HepG2 (cell line): Measurements from ENCODE around the gene MICB. TPM values are rescaled to one million over a fixed set of nuclear protein-coding genes. Genes with fewer than 3 reads are reported as not detected.

Experiments used
- ATAC-seq: fragments of 200-7000 bp; cut with Tn5 transposase; 3 replicates; pipeline ENCODE4 v1.9.1; 2020; ENCODE audit warnings: mild to moderate bottlenecking, moderate library complexity
- BruUV-seq: library from RNA; stranded (reverse); fragments of 400-500 nt; replicated peaks from 2 replicates; lab custom pipeline; 2021; lab: Mats Ljungman, UMichigan
- CTCF ChIA-PET: fragments of 300-600 bp; formaldehyde crosslinking; extraction: SDS; loops from one replicate; lab custom pipeline; 2021; ENCODE audit warnings: low total read pairs, inconsistent platforms, low intra/inter-chr PET ratio; lab: Yijun Ruan, JAX
- POLR2A ChIA-PET: fragments of 350-600 bp; sonication (Branson Sonifier 250); formaldehyde crosslinking; loops from one replicate; lab custom pipeline; 2020; ENCODE audit warnings: antibody characterized with exemption, inconsistent platforms; lab: Yijun Ruan, JAX
- DNase-seq: peaks from one replicate; pipeline ENCODE4 v3.0.0-alpha.2; 2015; ENCODE audit warnings: low spot score
- FAIRE-seq: peaks from 3 replicates; lab custom pipeline; 2011; peaks lifted over from hg19 to GRCh38; lab: Jason Lieb, UNC
- H2AFZ ChIP-seq: one replicate; pipeline ENCODE4 v1.6.1; 2011; ENCODE audit warnings: low read length, inconsistent platforms
- H3K27ac ChIP-seq: fragments of 300-600 bp; 3 replicates; pipeline ENCODE4 v1.8.0; 2011; ENCODE audit warnings: mixed run types, mild to moderate bottlenecking, mixed read lengths, low read length, inconsistent platforms; ENCODE audit not compliant: insufficient read depth; ENCODE audit errors: extremely low read length
- H3K27me3 ChIP-seq, 2 experiments: fragments of 200-600 bp in 1 of 2; 2 replicates in 1 of 2; 3 replicates in 1 of 2; pipeline versions ENCODE4 v1.6.0 to v1.8.0; 2011; ENCODE audit warnings: low read length in 2 of 2, mild to moderate bottlenecking in 2 of 2, moderate library complexity in 2 of 2, inconsistent platforms in 1 of 2; ENCODE audit not compliant: insufficient read depth in 2 of 2, control insufficient read depth in 1 of 2
- H3K36me3 ChIP-seq, 2 experiments: fragments of 200-600 bp in 1 of 2; replicated peaks in 1 of 2; 2 replicates in 1 of 2; 3 replicates in 1 of 2; pipeline versions ENCODE4 v1.5.1 to v1.8.0; 2011; ENCODE audit warnings: low read length in 2 of 2, inconsistent platforms in 1 of 2; ENCODE audit not compliant: insufficient read depth in 2 of 2, control insufficient read depth in 1 of 2
- H3K4me1 ChIP-seq: 2 replicates; pipeline ENCODE4 v1.5.1; 2012; ENCODE audit warnings: low read length, inconsistent platforms; ENCODE audit not compliant: insufficient read depth
- H3K4me2 ChIP-seq: 2 replicates; pipeline ENCODE4 v1.6.0; 2011; ENCODE audit warnings: low read depth, low read length, inconsistent platforms
- H3K4me3 ChIP-seq, 3 experiments: fragments of 200-600 bp in 1 of 3; sonication (generic), shearing (Covaris generic) in 1 of 3; replicated peaks in 1 of 3; 2 replicates each; pipeline ENCODE4 v1.5.1; 2011 to 2016; ENCODE audit warnings: low read length in 3 of 3, inconsistent platforms in 2 of 3, low read depth in 2 of 3, mild to moderate bottlenecking in 2 of 3, control low read depth in 1 of 3, mixed read lengths in 1 of 3; ENCODE audit not compliant: insufficient read depth in 1 of 3
- H3K79me2 ChIP-seq: one replicate; pipeline ENCODE4 v1.6.1; 2011; ENCODE audit warnings: low read length, inconsistent platforms; ENCODE audit not compliant: insufficient read depth
- H3K9ac ChIP-seq: 2 replicates; pipeline ENCODE4 v1.6.0; 2011; ENCODE audit warnings: mild to moderate bottlenecking, low read depth, low read length, inconsistent platforms; ENCODE audit not compliant: insufficient read depth
- H3K9me3 ChIP-seq: 2 replicates; pipeline ENCODE4 v1.5.1; 2012; ENCODE audit warnings: mild to moderate bottlenecking, low read length
- H4K20me1 ChIP-seq: 2 replicates; pipeline ENCODE4 v1.6.0; 2011; ENCODE audit warnings: inconsistent platforms, mild to moderate bottlenecking, low read length, moderate library complexity; ENCODE audit not compliant: insufficient read depth
- DNMT1 ChIP-seq: sonication (generic); formaldehyde crosslinking; IDR thresholded peaks from 2 replicates; pipeline ENCODE4 v1.5.1; 2020; ENCODE audit warnings: mild to moderate bottlenecking, missing genetic modification reagents
- DR1 ChIP-seq: sonication (generic); formaldehyde crosslinking; IDR thresholded peaks from 2 replicates; pipeline ENCODE4 v1.8.0; 2021; ENCODE audit warnings: mild to moderate bottlenecking, missing genetic modification reagents, inconsistent platforms
- FOXJ3 ChIP-seq: sonication (generic); formaldehyde crosslinking; IDR thresholded peaks from 2 replicates; pipeline ENCODE4 v1.4.0; 2020; ENCODE audit warnings: missing genetic modification reagents, mild to moderate bottlenecking, borderline replicate concordance
- HMG20A ChIP-seq: IDR thresholded peaks from 2 replicates; pipeline ENCODE4 v1.6.1; 2016; ENCODE audit warnings: borderline replicate concordance
- HOXA9 ChIP-seq: sonication (generic); formaldehyde crosslinking; IDR thresholded peaks from 2 replicates; pipeline ENCODE4 v1.8.1; 2022; ENCODE audit warnings: missing genetic modification reagents, mild to moderate bottlenecking, moderate library complexity, borderline replicate concordance
- KAT7 ChIP-seq: IDR thresholded peaks from 2 replicates; pipeline ENCODE4 v1.6.1; 2018; ENCODE audit warnings: borderline replicate concordance, missing compliant biosample characterization
- KMT2B ChIP-seq: IDR thresholded peaks from 2 replicates; pipeline ENCODE4 v1.6.1; 2016; ENCODE audit warnings: missing genetic modification reagents, missing compliant biosample characterization
- MAFG ChIP-seq: sonication (generic); formaldehyde crosslinking; IDR thresholded peaks from 2 replicates; pipeline ENCODE4 v1.5.1; 2020; ENCODE audit warnings: mild to moderate bottlenecking, missing genetic modification reagents
- MEF2D ChIP-seq: sonication (generic); formaldehyde crosslinking; IDR thresholded peaks from 2 replicates; pipeline ENCODE4 v1.5.1; 2020; ENCODE audit warnings: mild to moderate bottlenecking, missing genetic modification reagents
- PAXIP1 ChIP-seq: sonication (generic); formaldehyde crosslinking; conservative IDR thresholded peaks from 2 replicates; pipeline ENCODE4 v1.4.0; 2020; ENCODE audit warnings: mild to moderate bottlenecking, missing genetic modification reagents, moderate library complexity
- SETDB1 ChIP-seq: sonication (generic); formaldehyde crosslinking; IDR thresholded peaks from 2 replicates; pipeline ENCODE4 v1.5.1; 2020; ENCODE audit warnings: missing genetic modification reagents, mild to moderate bottlenecking, borderline replicate concordance
- SP140L ChIP-seq: sonication (generic); formaldehyde crosslinking; IDR thresholded peaks from 2 replicates; pipeline ENCODE4 v1.4.0; 2020; ENCODE audit warnings: missing genetic modification reagents, borderline replicate concordance
- SRSF1 ChIP-seq: fragments of 200-400 bp; formaldehyde crosslinking; optimal IDR thresholded peaks from 2 replicates; pipeline ENCODE3; 2017; ENCODE audit warnings: mild to moderate bottlenecking, low read depth, low read length, moderate library complexity
- SSRP1 ChIP-seq: IDR thresholded peaks from 2 replicates; pipeline ENCODE4 v1.6.1; 2016; ENCODE audit warnings: control low read depth
- TCF12 ChIP-seq, 2 experiments: fragments of 450-650 bp in 1 of 2; sonication (generic) in 1 of 2; formaldehyde crosslinking in 1 of 2; IDR thresholded peaks; 2 replicates each; pipeline versions ENCODE4 v1.6.1 to v1.8.0; 2017 to 2022; ENCODE audit warnings: antibody characterized with exemption in 1 of 2, mild to moderate bottlenecking in 1 of 2, missing genetic modification reagents in 1 of 2, moderate library complexity in 1 of 2
- ZBTB20 ChIP-seq: sonication (generic); formaldehyde crosslinking; IDR thresholded peaks from 2 replicates; pipeline ENCODE4 v1.8.1; 2023; ENCODE audit warnings: missing genetic modification reagents, low read depth, mild to moderate bottlenecking, borderline replicate concordance
- ZMYM4 ChIP-seq: sonication (generic); formaldehyde crosslinking; IDR thresholded peaks from 2 replicates; pipeline ENCODE4 v1.8.1; 2023; ENCODE audit warnings: mild to moderate bottlenecking, missing genetic modification reagents
- ZNF264 ChIP-seq: sonication (generic); formaldehyde crosslinking; IDR thresholded peaks from 2 replicates; pipeline ENCODE4 v1.4.0; 2020; ENCODE audit warnings: missing genetic modification reagents
- ZNF292 ChIP-seq: sonication (generic); formaldehyde crosslinking; IDR thresholded peaks from 2 replicates; pipeline ENCODE4 v1.8.1; 2022; ENCODE audit warnings: mild to moderate bottlenecking, low read depth, missing genetic modification reagents, borderline replicate concordance
- ZNF510 ChIP-seq: sonication (generic); formaldehyde crosslinking; IDR thresholded peaks from 2 replicates; pipeline ENCODE4 v1.4.0; 2020; ENCODE audit warnings: low read depth, mild to moderate bottlenecking, missing genetic modification reagents
- ZNF670 ChIP-seq: sonication (generic); formaldehyde crosslinking; IDR thresholded peaks from 2 replicates; pipeline ENCODE4 v1.8.0; 2022; ENCODE audit warnings: mild to moderate bottlenecking, missing genetic modification reagents, borderline replicate concordance
- ZNF678 ChIP-seq: sonication (generic); formaldehyde crosslinking; IDR thresholded peaks from 2 replicates; pipeline ENCODE4 v1.4.0; 2020; ENCODE audit warnings: mild to moderate bottlenecking, missing genetic modification reagents
- WGBS: methylation state at CpG from one replicate; pipeline ENCODE4 v1.1.6; 2017; ENCODE audit warnings: low lambda C conversion rate; 5-methylcytosine and 5-hydroxymethylcytosine counted together
- in situ Hi-C: cut with HindIII; loops from 2 replicates; pipeline ENCODE4 v1.10.0; 2017; ENCODE audit warnings: low pct_unique_long_range_greater_than_20kb; ENCODE audit not compliant: extremely low pct_ligation_motif_present
- intact Hi-C: fragments of 100-400 bp; cut with micrococcal nuclease; formaldehyde crosslinking; loops from one replicate; pipeline ENCODE4 v1.10.0; 2022; ENCODE audit not compliant: unreplicated experiment
- polyA plus RNA-seq, 8 experiments: library from polyadenylated mRNA; depleted of rRNA in 3 of 8; stranded (reverse) in 7 of 8; unstranded in 1 of 8; fragments of >200 nt; fragmentation: Illumina TruSeq in 4 of 8; extraction: Trizol in 4 of 8; gene quantifications; 2 replicates each; pipeline versions ENCODE4 v1.2.1 to v1.2.3, GENCODE V29; 2011 to 2016; ENCODE audit warnings: low read depth in 4 of 8, missing spikeins in 1 of 8, mixed read lengths in 1 of 8; ENCODE audit not compliant: insufficient read depth in 1 of 8
- total RNA-seq, 5 experiments: library from RNA; depleted of rRNA; stranded (reverse); fragments of >200 nt; fragmentation: Illumina TruSeq; extraction: Trizol; gene quantifications; 2 replicates each; pipeline ENCODE4 v1.2.3, GENCODE V29; 2016; ENCODE audit warnings: low read depth in 1 of 5

The MICB gene
- total and polyA plus RNA-seq, 2 of the 13 experiments (the other 11 are each of a cell fraction or from before 2014, with no cell fraction given), result 12.5 to 12.8 TPM

GRCh38 chr6:31528821-31529328, 30.9 kb downstream of the MICB start, which contains the start of gene MCCD1:
MCCD1 (plus strand) TSS chr6:31528962; CDS start chr6:31529015, 53 bp downstream.
- peaks cover 29% of the 10 kb centered on the region for H4K20me1 ChIP-seq
- peak within 1 kb of the TSS; percentile 56 for H3K4me2 ChIP-seq
- H2AFZ ChIP-seq, result no peak within 1 kb of the TSS
- CTCF ChIA-PET, result no interaction called here
- H3K4me1 ChIP-seq, result peaks cover 80% of the 10 kb centered on the region
- FAIRE-seq (no peak), DNase-seq (no peak), ATAC-seq (peak; percentile 63)
- H3K9ac ChIP-seq, result peak within 1 kb of the TSS; percentile 21; the same call in 1 of the 2 replicates
- peak within 1 kb of the TSS in 1 of 3 experiments; percentile 14; a peak in 1 of 6 replicates for H3K4me3 ChIP-seq
- H3K79me2 ChIP-seq, result no peaks in the 10 kb centered on the region
- in situ Hi-C loops, result loop anchor here (5.0 kb wide), 1 partner anchor 37 kb away; no protein-coding TSS in a partner anchor
- WGBS, result 63% methylated on average over 5 of the region's 7 CpGs
- POLR2A ChIA-PET, result interaction anchor here (0.7 to 8.3 kb wide), 7 partner anchors 10 to 66 kb away, joined by 3 to 123 read pairs (median 4); partner anchors contain the start of genes DDX39B and MICB
- H3K27ac ChIP-seq, result peak within 1 kb of the TSS; percentile 68
- H3K9me3 ChIP-seq, result no peaks in the 10 kb centered on the region
- intact Hi-C loops, result loop anchor here (2.0 kb wide), 1 partner anchor 32 kb away; no protein-coding TSS in a partner anchor
- peaks cover 22 to 41% of the 10 kb centered on the region in 2 experiments for H3K36me3 ChIP-seq
- BruUV-seq, result no TSS peak
- no peaks in the 10 kb centered on the region for H3K27me3 ChIP-seq
- no peak for TF ChIP-seq KAT7 (CRISPR knock-in tag)
- TF ChIP-seq DR1 (CRISPR knock-in tag), result no peak
- no peak; the same call in 1 of the 2 replicates for TF ChIP-seq SSRP1
- TF ChIP-seq TCF12 (IDR thresholded peaks at IDR 0.05), result no peak
- no peak for TF ChIP-seq TCF12 (CRISPR knock-in tag; IDR thresholded peaks at IDR 0.05)
- TF ChIP-seq HOXA9 (CRISPR knock-in tag), result no peak
- no peak for TF ChIP-seq PAXIP1 (CRISPR knock-in tag)
- no peak for TF ChIP-seq SRSF1
- TF ChIP-seq FOXJ3 (CRISPR knock-in tag), result no peak
- no peak for TF ChIP-seq ZBTB20
- no peak for TF ChIP-seq DNMT1 (CRISPR knock-in tag)
- no peak for TF ChIP-seq SETDB1
- TF ChIP-seq ZNF264 (CRISPR knock-in tag), result no peak
- TF ChIP-seq KMT2B (CRISPR knock-in tag), result no peak
- TF ChIP-seq ZNF678, result no peak
- TF ChIP-seq ZNF292, result no peak
- TF ChIP-seq MAFG (CRISPR knock-in tag), result no peak
- no peak for TF ChIP-seq ZMYM4
- TF ChIP-seq HMG20A (CRISPR knock-in tag), result no peak
- no peak for TF ChIP-seq SP140L (CRISPR knock-in tag)
- no peak for TF ChIP-seq MEF2D (CRISPR knock-in tag)
- TF ChIP-seq ZNF670 (CRISPR knock-in tag), result no peak
- TF ChIP-seq ZNF510, result no peak
